ENCODE data around the gene STK32A. TPM values are rescaled to one million over a fixed set of nuclear protein-coding genes. Genes with fewer than 3 reads are reported as not detected.

The STK32A gene
- total and polyA plus RNA-seq, 2 donors (not counting 1 experiment from before 2014, with no cell fraction given): not detected

GRCh38 chr5:147327421-147327820 lies 92.6 kb downstream of the STK32A start:
- H3K36me3 ChIP-seq (replicated peaks in 1 of 2; ENCODE audit: control extremely low read depth in 1 of 2, control insufficient read depth in 1 of 2, extremely low read depth in 1 of 2, insufficient read depth in 2 of 2, low read length in 1 of 2): no peaks in the 10 kb centered on the region
- H3K4me1 ChIP-seq (ENCODE audit: control insufficient read depth in 2 of 2, insufficient read depth in 2 of 2, low read length in 2 of 2): no peaks in the 10 kb centered on the region
- DNase-seq (no peak), ATAC-seq (ENCODE audit: low read depth) (no peak)
- TF ChIP-seq EZH2 (IDR thresholded peaks at IDR 0.05; ENCODE audit: borderline replicate concordance, insufficient read depth, low read depth, low read length, poor library complexity, severe bottlenecking): no peak
- TF ChIP-seq CTCF (IDR thresholded peaks at IDR 0.05): no peak
- Mint-ChIP-seq H3K27ac (no peak overlapping the region), H3K27me3 (no peaks in the 10 kb centered on the region), H3K4me3 (no peak overlapping the region), H3K4me1 (no peaks in the 10 kb centered on the region), H3K9me3 (ENCODE audit: insufficient read depth) (no peaks in the 10 kb centered on the region)
- no peak overlapping the region for H3K27ac ChIP-seq (ENCODE audit: low read length in 2 of 2)
- POLR2A ChIA-PET: no interaction called here
- no peak overlapping the region for H3K9ac ChIP-seq (ENCODE audit: low read length)
- H3K4me3 ChIP-seq (ENCODE audit: control extremely low read depth in 1 of 5, extremely low read depth in 1 of 5, insufficient read depth in 1 of 5, low read depth in 2 of 5, low read length in 4 of 5): no peak overlapping the region
- H4K20me1 ChIP-seq (ENCODE audit: control insufficient read depth, insufficient read depth, low read length, poor library complexity, severe bottlenecking): no peaks in the 10 kb centered on the region
- H2AFZ ChIP-seq (ENCODE audit: insufficient read depth, low read depth, low read length, poor library complexity, severe bottlenecking): no peak overlapping the region
- CTCF ChIA-PET: no interaction called here
- no peaks in the 10 kb centered on the region for H3K79me2 ChIP-seq (ENCODE audit: control insufficient read depth, insufficient read depth, low read length)
- intact Hi-C loops (cut with micrococcal nuclease): no loop called here
- H3K9me3 ChIP-seq (ENCODE audit: control extremely low read depth in 1 of 3, control insufficient read depth in 2 of 3, insufficient read depth in 1 of 3, low read length in 2 of 3): no peaks in the 10 kb centered on the region
- no peaks in the 10 kb centered on the region for H3K27me3 ChIP-seq (replicated peaks in 1 of 4; ENCODE audit: control extremely low read depth in 1 of 4, control insufficient read depth in 3 of 4, insufficient read depth in 4 of 4, low read length in 3 of 4)
- H3K4me2 ChIP-seq (replicated peaks; ENCODE audit: low read depth, low read length, poor library complexity, severe bottlenecking): no peak overlapping the region
- WGBS (ENCODE audit: insufficient coverage): 100% methylated on average over 2 of the region's 4 CpGs

DNA sequence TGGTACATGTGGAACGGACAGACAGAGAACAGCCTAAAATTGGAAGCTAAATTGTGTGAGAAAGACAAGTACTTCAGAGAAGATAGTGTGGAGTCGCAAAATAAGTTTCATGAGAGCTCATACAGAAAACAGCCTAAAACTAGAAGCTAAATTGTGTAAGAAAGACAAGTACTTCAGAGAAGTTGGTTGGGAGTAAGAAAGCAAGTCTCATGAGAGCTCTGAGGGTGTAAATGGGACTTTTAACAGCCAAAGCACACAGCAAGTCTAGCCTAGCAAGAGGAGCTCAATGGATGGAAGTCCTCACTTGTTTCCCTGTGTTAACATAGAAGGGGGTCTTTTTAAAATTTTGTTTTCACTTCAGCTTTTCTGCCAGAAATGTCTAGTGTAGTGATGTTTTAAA lies 93.1 kb downstream of the STK32A start:
- ATAC-seq (ENCODE audit: low read depth) (no peak), DNase-seq (no peak)
- Histone ChIP-seq H2AFZ (ENCODE audit: insufficient read depth, low read depth, low read length, poor library complexity, severe bottlenecking) (no peak overlapping the region), H3K36me3 (replicated peaks in 1 of 2; ENCODE audit: control extremely low read depth in 1 of 2, control insufficient read depth in 1 of 2, extremely low read depth in 1 of 2, insufficient read depth in 2 of 2, low read length in 1 of 2) (no peaks in the 10 kb centered on the region), H3K27me3 (replicated peaks in 1 of 4; ENCODE audit: control extremely low read depth in 1 of 4, control insufficient read depth in 3 of 4, insufficient read depth in 4 of 4, low read length in 3 of 4) (no peaks in the 10 kb centered on the region), H3K9ac (ENCODE audit: low read length) (no peak overlapping the region), H3K4me1 (ENCODE audit: control insufficient read depth in 2 of 2, insufficient read depth in 2 of 2, low read length in 2 of 2) (no peaks in the 10 kb centered on the region), H3K4me3 (ENCODE audit: control extremely low read depth in 1 of 5, extremely low read depth in 1 of 5, insufficient read depth in 1 of 5, low read depth in 2 of 5, low read length in 4 of 5) (no peak overlapping the region), H3K9me3 (ENCODE audit: control extremely low read depth in 1 of 3, control insufficient read depth in 2 of 3, insufficient read depth in 1 of 3, low read length in 2 of 3) (no peaks in the 10 kb centered on the region), H3K4me2 (replicated peaks; ENCODE audit: low read depth, low read length, poor library complexity, severe bottlenecking) (no peak overlapping the region), H4K20me1 (ENCODE audit: control insufficient read depth, insufficient read depth, low read length, poor library complexity, severe bottlenecking) (no peaks in the 10 kb centered on the region), H3K79me2 (ENCODE audit: control insufficient read depth, insufficient read depth, low read length) (no peaks in the 10 kb centered on the region), H3K27ac (ENCODE audit: low read length in 2 of 2) (no peak overlapping the region)
- H3K27me3 Mint-ChIP-seq: no peaks in the 10 kb centered on the region
- H3K9me3 Mint-ChIP-seq (ENCODE audit: insufficient read depth): no peaks in the 10 kb centered on the region
- H3K4me3 Mint-ChIP-seq: no peak overlapping the region
- no peaks in the 10 kb centered on the region for H3K4me1 Mint-ChIP-seq
- intact Hi-C loops (cut with micrococcal nuclease): no loop called here
- ChIA-PET POLR2A (no interaction called here), CTCF (no interaction called here)
- H3K27ac Mint-ChIP-seq: no peak overlapping the region
- TF ChIP-seq EZH2 (IDR thresholded peaks at IDR 0.05; ENCODE audit: borderline replicate concordance, insufficient read depth, low read depth, low read length, poor library complexity, severe bottlenecking): no peak
- no peak for TF ChIP-seq CTCF (IDR thresholded peaks at IDR 0.05)
- WGBS (ENCODE audit: insufficient coverage): no CpG with 5 or more reads among the region's 2 CpGs
